RWPE2 (cell line): Measurements from ENCODE around the gene MAP3K20.

ENCODE experiments used
- ATAC-seq: fragments of 200-7000 bp; cut with Tn5 transposase; 3 replicates; pipeline ENCODE4 v1.9.1; 2021; ENCODE audit warnings: low read depth
- DNase-seq: peaks from one replicate; pipeline ENCODE4 v3.0.0-alpha.2; 2020; ENCODE audit warnings: low spot score
- H3K27ac ChIP-seq: fragments of 450-650 bp; 2 replicates; pipeline ENCODE4 v1.5.1; 2017; ENCODE audit warnings: mild to moderate bottlenecking; ENCODE audit not compliant: poor library complexity, severe bottlenecking
- H3K27me3 ChIP-seq: fragments of 250-450 bp; sonication (Bioruptor Pico); 2 replicates; pipeline ENCODE4 v1.5.1; 2021; ENCODE audit warnings: mild to moderate bottlenecking, moderate library complexity; ENCODE audit not compliant: insufficient read depth, poor library complexity, severe bottlenecking
- H3K36me3 ChIP-seq: fragments of 250-450 bp; sonication (Bioruptor Pico); 2 replicates; pipeline ENCODE4 v1.5.1; 2020; ENCODE audit warnings: low read depth, mild to moderate bottlenecking, moderate library complexity
- H3K4me1 ChIP-seq: fragments of 250-450 bp; sonication (Bioruptor Pico); 2 replicates; pipeline ENCODE4 v1.5.1; 2021; ENCODE audit warnings: mild to moderate bottlenecking, moderate library complexity; ENCODE audit not compliant: insufficient read depth, poor library complexity, severe bottlenecking
- H3K4me3 ChIP-seq: fragments of 250-450 bp; sonication (Bioruptor Pico); 2 replicates; pipeline ENCODE4 v1.5.1; 2021; ENCODE audit warnings: mild to moderate bottlenecking, moderate library complexity; ENCODE audit not compliant: severe bottlenecking
- H3K9me3 ChIP-seq: fragments of 250-450 bp; sonication (Bioruptor Pico); 2 replicates; pipeline ENCODE4 v1.5.1; 2021; ENCODE audit warnings: mild to moderate bottlenecking, moderate library complexity; ENCODE audit not compliant: severe bottlenecking
- CTCF ChIP-seq: fragments of 450-650 bp; IDR thresholded peaks from one replicate; pipeline ENCODE4 v1.5.1; 2017; ENCODE audit warnings: mild to moderate bottlenecking, moderate library complexity; ENCODE audit not compliant: poor library complexity, severe bottlenecking

The MAP3K20 gene

GRCh38 chr2:173028671-173029070 lies 47.0 kb upstream of the MAP3K20 start:
- no peaks in the 10 kb centered on the region for H3K9me3 ChIP-seq
- H3K4me3 ChIP-seq: no peak overlapping the region
- H3K4me1 ChIP-seq: peaks cover 11% of the 10 kb centered on the region
- H3K27ac ChIP-seq: no peak overlapping the region
- no peaks in the 10 kb centered on the region for H3K36me3 ChIP-seq
- ATAC-seq: no peak
- TF ChIP-seq CTCF: no peak
- H3K27me3 ChIP-seq: no peaks in the 10 kb centered on the region
- no peak for DNase-seq

DNA sequence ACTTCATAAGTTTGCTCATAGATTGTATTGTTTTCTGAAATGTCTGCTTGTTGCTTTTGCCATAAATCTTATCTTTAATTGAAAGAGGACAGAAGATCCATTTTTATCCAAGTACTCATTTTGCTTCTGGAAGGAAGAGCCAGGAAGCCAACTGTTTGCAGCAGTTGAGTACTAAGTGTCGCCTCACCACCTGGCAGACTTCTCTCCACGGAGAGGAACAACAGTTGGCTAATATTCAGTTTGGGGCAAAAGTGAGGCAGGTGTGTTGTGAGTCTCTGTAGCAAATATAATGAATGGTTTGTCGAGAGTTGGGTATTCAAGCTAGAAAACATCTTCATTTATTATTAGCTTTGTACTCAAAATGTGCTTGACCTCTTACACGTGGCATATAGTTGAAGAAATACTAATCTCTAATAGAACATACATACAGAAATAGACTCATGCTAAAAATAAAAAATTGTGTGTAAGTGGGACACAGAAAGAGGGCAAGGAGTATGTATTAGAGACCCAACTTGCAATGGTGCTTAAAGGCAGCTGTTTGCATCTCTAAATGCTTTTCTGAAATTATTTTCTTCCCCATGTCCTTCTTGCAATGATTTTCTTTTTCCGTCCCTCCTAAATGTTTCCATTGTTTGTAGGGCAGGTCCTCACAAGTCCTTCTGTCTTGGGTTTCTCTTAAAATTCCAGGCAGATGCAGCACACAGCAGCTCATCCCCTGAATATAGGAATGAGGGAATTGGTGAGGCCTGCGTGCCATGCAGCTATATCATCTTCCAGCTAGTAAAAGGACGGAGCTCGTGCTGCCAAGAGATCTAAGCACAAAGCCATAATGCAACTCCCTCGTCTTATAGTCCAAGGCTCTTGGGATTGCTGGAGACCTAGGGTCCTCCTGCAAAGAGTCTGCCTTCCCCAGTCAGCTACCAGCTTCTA lies 44.8 kb upstream of the MAP3K20 start:
- Histone ChIP-seq H3K4me3 (no peak overlapping the region), H3K36me3 (no peaks in the 10 kb centered on the region), H3K27me3 (no peaks in the 10 kb centered on the region), H3K4me1 (peaks cover 11% of the 10 kb centered on the region), H3K9me3 (no peaks in the 10 kb centered on the region), H3K27ac (peak overlapping the region; percentile 29)
- DNase-seq (no peak), ATAC-seq (peak; percentile 80)
- no peak for TF ChIP-seq CTCF

DNA sequence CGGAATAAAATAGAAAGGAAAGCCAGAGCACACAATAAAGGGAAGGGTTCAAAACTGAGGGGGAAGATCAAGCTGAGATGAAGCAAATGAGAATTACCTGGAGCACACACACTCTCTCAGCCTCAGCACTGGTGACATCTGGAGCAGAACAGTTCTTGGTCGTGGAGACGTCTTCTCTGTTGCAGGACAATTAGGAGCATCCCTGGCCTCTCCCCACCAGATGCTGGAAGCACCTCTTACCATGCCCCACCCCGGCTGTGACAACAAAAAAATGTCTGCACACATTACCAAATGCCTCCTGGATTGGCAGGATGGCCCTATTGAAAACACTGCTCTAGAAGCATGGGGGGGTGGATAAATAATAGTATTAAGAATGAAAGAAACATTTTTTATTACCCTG lies 43.6 kb upstream of the MAP3K20 start:
- no peaks in the 10 kb centered on the region for H3K36me3 ChIP-seq
- no peaks in the 10 kb centered on the region for H3K9me3 ChIP-seq
- no peak overlapping the region for H3K27ac ChIP-seq
- no peak overlapping the region for H3K4me3 ChIP-seq
- ATAC-seq: no peak
- H3K27me3 ChIP-seq: no peaks in the 10 kb centered on the region
- H3K4me1 ChIP-seq: peaks cover 11% of the 10 kb centered on the region
- no peak for TF ChIP-seq CTCF
- DNase-seq: no peak

GRCh38 chr2:173033084-173033483 lies 42.6 kb upstream of the MAP3K20 start:
- Histone ChIP-seq H3K4me1 (peaks cover 11% of the 10 kb centered on the region), H3K27ac (no peak overlapping the region), H3K9me3 (no peaks in the 10 kb centered on the region), H3K4me3 (no peak overlapping the region), H3K36me3 (no peaks in the 10 kb centered on the region), H3K27me3 (no peaks in the 10 kb centered on the region)
- ATAC-seq: no peak
- DNase-seq: no peak
- no peak for TF ChIP-seq CTCF

GRCh38 chr2:173034143-173034542 lies 41.5 kb upstream of the MAP3K20 start:
- DNase-seq (no peak), ATAC-seq (no peak)
- Histone ChIP-seq H3K4me3 (no peak overlapping the region), H3K4me1 (peaks cover 11% of the 10 kb centered on the region), H3K27ac (no peak overlapping the region), H3K27me3 (no peaks in the 10 kb centered on the region), H3K36me3 (no peaks in the 10 kb centered on the region), H3K9me3 (no peaks in the 10 kb centered on the region)
- TF ChIP-seq CTCF: no peak
